ENCODE measurements around the gene CLMN.
A peak's percentile ranks its signal among the peaks of the same experiment; 100 is the strongest.
"Not testable (repeated sequence)": the region's sequence is repeated elsewhere in the genome, so short reads cannot be mapped to it uniquely, and the experiment has no call there.

The CLMN gene

GRCh38 chr14:95164506-95164905 is 155.2 kb downstream of the CLMN start:
- DNase-seq (ENCODE audit: low spot score) = no peak

GRCh38 chr14:95163666-95164065 is 156.0 kb downstream of the CLMN start:
- no peak for DNase-seq (ENCODE audit: low spot score)

GRCh38 chr14:95163132-95163531 is 156.6 kb downstream of the CLMN start:
- no peak for DNase-seq (ENCODE audit: low spot score)

- no peak for DNase-seq (ENCODE audit: low spot score)
Measured at GRCh38 chr14:95162641-95163040, 157.1 kb downstream of the CLMN start.

GRCh38 chr14:95157327-95158189 is 162.2 kb downstream of the CLMN start, which contains the start of gene DICER1:
Gene DICER1 (minus strand): TSS chr14:95157529. CDS start chr14:95133458, 24,071 bp downstream.
- DNase-seq (ENCODE audit: low spot score) = peak; percentile 90

GRCh38 chr14:95157048-95157326 is 162.7 kb downstream of the CLMN start:
- no peak for DNase-seq (ENCODE audit: low spot score)

- DNase-seq (ENCODE audit: low spot score) = peak; percentile 2
Measured at GRCh38 chr14:95156161-95157047, 163.3 kb downstream of the CLMN start.

- DNase-seq (ENCODE audit: low spot score) = no peak
Measured at GRCh38 chr14:95155045-95155444, 164.7 kb downstream of the CLMN start.

GRCh38 chr14:95153866-95154265 is 165.8 kb downstream of the CLMN start:
- DNase-seq (ENCODE audit: low spot score) = no peak

- DNase-seq (ENCODE audit: low spot score) = no peak
Measured at GRCh38 chr14:95151561-95151960, 168.1 kb downstream of the CLMN start.

- DNase-seq (ENCODE audit: low spot score) = no peak
Measured at GRCh38 chr14:95150910-95151309, 168.8 kb downstream of the CLMN start.

GRCh38 chr14:95149441-95149840 is 170.3 kb downstream of the CLMN start:
- no peak for DNase-seq (ENCODE audit: low spot score)

- DNase-seq (ENCODE audit: low spot score) = no peak
Measured at GRCh38 chr14:95147597-95147996, 172.1 kb downstream of the CLMN start.

- no peak for DNase-seq (ENCODE audit: low spot score)
Measured at GRCh38 chr14:95146079-95146771, 173.5 kb downstream of the CLMN start.

- no peak for DNase-seq (ENCODE audit: low spot score)
Measured at GRCh38 chr14:95144849-95145248, 174.9 kb downstream of the CLMN start.

- DNase-seq (ENCODE audit: low spot score) = no peak
Measured at GRCh38 chr14:95143808-95144620, 175.7 kb downstream of the CLMN start.

GRCh38 chr14:95142208-95142607 is 177.5 kb downstream of the CLMN start:
- no peak for DNase-seq (ENCODE audit: low spot score)

- no peak for DNase-seq (ENCODE audit: low spot score)
Measured at GRCh38 chr14:95141684-95142083, 178.0 kb downstream of the CLMN start.

GRCh38 chr14:95140060-95140858 is 179.4 kb downstream of the CLMN start:
- no peak for DNase-seq (ENCODE audit: low spot score)

GRCh38 chr14:95138876-95139275 is 180.8 kb downstream of the CLMN start:
- no peak for DNase-seq (ENCODE audit: low spot score)

GRCh38 chr14:95138455-95138854 is 181.3 kb downstream of the CLMN start:
- not testable (repeated sequence) for DNase-seq (ENCODE audit: low spot score)

All from CD4-positive, alpha-beta T cell treated with Interleukin-6 at 100 ng/mL for 8 hours (primary cell).